HT1080 (cell line): Measurements from ENCODE around the gene GSC2. TPM values are rescaled to one million over a fixed set of nuclear protein-coding genes. Genes with fewer than 3 reads are reported as not detected.
"Not testable (repeated sequence)": the region's sequence is repeated elsewhere in the genome, so short reads cannot be mapped to it uniquely, and the experiment has no call there.

Experiments used
- DNase-seq: peaks from one replicate; pipeline ENCODE4 v3.0.0-alpha.2; 2015; ENCODE audit warnings: low read depth
- total RNA-seq: library from RNA; depleted of rRNA; stranded (reverse); fragments of >200 nt; shearing (Covaris generic); gene quantifications from 2 replicates; pipeline ENCODE4 v1.2.3, GENCODE V29; 2014

GSC2 gene
- total RNA-seq, 1 experiment from 2014 or later = not detected

DNA sequence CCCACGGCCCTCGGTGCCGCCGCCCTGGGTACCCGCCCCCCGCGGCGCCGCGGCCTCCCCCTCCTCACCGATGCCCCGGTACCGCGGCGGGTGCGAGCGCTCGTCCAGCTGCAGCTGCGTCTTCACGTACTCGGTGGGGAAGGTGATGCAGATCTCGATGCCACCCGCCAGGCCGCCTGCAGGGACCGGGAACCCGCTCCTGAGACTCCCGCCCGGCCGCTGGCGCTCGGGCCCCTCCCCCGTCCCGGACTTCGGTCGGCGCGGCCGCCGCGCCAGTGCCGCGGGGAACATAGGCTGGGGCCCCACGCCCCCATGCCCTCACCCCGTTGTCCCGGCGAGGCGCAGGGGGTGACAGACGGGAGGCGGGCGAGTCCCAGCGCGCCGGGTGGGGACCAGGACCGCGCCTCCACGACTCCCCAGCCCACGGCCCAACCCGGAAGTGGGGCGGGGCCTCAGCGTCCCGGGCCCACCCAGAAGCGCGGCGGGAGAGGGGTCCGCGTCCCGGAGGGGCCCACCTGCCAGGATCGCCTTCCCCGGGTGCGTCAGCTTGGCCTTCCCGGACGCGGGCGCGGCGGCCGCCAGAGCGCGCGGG is 28.1 kb upstream of the GSC2 start:
- DNase-seq = peak; percentile 26

- DNase-seq = no peak
Measured at GRCh38 chr22:19177164-19178064, 27.3 kb upstream of the GSC2 start.

GRCh38 chr22:19176732-19177131 is 26.6 kb upstream of the GSC2 start:
- DNase-seq = no peak

DNA sequence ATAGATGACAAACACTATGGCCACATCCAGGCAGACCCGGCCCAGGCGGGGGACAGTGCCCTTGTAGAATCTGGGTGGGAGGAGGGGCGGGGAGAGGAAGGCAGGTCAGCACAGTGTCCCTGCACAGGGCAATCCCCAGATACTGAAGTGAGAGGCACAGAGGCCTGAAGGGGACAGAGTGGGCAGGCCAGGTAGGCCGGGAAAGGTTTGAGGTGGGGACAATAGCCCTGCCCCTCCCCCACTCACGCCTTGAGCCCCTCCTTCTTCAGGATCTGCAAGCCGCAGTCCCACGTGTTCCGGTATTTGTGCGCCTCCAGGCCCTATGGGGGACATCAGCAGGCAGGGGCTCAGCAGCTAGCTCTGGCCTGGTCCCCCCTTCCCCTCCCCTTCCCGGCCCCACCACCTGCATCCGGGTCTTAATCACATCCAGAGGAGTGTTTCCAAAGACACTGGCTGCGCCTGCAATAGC is 26.1 kb upstream of the GSC2 start:
- DNase-seq = no peak

- DNase-seq = no peak
Measured at GRCh38 chr22:19175602-19176174, 25.6 kb upstream of the GSC2 start.

- DNase-seq = no peak
Measured at GRCh38 chr22:19175026-19175601, 25.0 kb upstream of the GSC2 start.

DNA sequence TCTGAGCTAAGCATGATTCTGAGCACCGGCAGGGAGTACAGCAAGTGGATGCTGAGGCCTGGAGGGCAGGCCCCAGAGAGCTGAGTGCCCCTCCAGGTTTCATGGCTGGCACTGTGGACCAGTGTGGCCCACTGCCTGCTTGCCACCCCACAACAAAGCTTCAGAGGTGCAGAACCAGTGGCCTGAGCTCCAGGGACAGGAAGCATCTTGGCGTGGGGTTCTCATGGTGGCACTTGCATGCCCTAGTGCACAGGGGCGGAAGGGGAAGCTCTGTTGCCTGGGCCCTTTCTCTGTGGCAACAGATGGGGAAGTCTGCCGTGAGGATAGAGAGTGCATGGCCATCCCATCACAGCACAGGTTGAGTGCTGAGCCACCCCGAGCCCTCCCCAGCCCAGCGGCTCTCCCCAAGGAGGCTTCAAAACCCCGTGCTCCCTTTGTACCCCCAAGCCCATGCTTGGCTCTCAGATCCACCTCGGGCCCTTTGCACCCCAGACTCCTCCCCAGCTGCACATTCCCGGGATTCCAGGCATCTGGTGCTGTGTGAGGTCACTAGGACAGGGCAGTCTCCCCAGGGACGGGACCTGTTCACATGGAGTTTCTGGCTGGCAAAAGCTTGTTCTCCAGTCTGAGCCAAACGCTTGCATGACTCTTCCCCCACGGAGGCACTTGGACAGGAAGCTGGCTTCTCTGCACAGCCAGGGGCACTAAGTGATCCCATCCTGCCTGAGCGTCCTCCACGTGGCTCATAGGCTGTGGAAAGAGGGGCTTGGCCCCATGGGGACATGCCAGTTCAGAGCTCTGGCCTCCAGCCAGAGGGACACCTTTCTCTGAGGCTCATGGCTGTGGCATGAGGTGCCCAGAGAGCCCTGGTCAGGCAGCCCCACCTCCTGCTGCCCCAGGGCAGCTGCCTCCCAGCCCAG is 24.3 kb upstream of the GSC2 start:
- peak; percentile 55 for DNase-seq

DNA sequence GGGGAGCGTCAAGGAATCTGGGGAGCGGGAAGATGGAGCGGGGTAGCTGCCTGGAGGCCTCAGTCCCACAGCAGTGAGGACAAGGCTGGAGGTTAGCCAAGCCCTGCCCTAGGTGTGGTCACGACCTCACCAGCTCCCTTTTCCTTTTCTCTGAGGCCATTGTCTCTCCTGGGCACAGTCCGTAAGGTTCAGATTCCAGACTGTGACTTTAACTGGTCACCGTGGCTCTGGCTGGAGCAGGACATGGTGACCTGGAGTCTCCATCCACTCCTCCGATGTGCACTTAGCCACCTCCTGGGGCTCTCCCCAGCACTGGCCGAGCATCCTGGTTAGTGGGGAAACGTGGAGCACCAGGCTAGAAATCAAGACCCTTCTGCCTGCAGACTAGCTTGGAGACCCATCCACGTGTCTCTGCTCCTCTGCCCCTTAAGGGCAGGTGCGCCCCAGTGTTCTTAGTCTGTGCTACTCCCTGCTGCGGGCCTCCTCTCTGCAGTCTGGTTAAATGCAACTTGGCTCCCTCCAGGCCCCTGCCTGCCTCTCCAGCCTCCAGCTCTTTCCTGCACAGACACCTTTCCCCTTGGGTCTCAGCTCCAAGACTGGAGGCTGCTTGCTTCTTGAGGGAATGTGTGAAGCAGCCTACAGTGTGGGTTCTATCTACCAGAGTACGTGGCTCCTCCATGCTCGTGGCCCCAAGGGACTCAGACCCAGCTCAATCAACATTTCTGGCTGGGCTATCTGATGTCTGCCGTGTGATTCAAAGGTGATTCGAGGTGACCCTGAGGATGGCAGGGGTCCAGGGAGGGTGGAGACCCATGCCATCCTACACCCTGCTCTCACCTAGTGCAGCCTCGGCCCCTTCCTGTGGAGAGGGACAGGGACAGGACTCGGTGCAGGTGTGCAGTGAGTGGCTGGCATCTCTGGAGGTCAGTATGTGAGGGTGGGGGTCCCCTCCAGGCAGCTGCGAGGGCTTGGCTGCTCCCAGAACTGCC is 23.2 kb upstream of the GSC2 start:
- DNase-seq = no peak

DNA sequence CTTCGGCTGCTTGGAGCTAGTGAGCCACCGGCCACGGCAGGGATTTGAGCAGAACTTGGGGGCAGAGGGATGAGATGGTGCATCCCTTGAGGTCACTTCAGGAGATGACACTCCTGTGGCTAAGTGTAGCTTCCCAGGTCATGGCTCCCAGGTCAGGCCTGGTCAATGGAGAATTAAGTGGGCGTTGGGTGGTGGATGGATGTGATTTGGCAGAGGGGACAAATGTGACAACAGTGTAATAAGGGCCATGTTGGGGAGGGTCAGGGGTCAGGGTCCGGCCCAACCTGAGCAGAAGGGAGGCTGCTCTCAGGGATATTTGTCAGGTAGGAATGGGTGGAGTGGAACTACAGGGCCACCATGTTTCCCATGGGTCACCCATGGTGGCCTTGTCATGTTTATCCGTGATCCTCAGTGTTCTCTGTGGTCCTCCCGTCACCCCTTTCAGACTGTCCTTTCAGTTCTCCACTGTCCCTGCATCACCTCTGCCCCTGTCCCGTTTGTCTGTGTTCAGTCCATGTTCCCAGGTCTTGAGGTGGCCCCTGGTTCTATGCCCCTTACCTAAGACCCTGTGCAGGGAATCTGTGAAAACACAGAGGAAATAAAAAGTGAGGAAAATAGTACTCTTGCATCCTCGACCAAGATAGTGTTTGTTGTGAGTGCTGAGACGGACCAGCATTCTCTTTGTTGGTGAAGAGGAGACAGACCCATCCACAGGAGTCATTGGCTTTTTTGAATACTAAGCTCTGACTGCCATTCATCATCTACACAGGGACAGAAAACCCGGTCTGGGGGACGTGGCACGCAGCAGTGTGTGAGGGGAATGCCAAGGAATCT is 22.3 kb upstream of the GSC2 start:
- DNase-seq = no peak

- no peak for DNase-seq
Measured at GRCh38 chr22:19169947-19170318, 19.8 kb upstream of the GSC2 start.

DNA sequence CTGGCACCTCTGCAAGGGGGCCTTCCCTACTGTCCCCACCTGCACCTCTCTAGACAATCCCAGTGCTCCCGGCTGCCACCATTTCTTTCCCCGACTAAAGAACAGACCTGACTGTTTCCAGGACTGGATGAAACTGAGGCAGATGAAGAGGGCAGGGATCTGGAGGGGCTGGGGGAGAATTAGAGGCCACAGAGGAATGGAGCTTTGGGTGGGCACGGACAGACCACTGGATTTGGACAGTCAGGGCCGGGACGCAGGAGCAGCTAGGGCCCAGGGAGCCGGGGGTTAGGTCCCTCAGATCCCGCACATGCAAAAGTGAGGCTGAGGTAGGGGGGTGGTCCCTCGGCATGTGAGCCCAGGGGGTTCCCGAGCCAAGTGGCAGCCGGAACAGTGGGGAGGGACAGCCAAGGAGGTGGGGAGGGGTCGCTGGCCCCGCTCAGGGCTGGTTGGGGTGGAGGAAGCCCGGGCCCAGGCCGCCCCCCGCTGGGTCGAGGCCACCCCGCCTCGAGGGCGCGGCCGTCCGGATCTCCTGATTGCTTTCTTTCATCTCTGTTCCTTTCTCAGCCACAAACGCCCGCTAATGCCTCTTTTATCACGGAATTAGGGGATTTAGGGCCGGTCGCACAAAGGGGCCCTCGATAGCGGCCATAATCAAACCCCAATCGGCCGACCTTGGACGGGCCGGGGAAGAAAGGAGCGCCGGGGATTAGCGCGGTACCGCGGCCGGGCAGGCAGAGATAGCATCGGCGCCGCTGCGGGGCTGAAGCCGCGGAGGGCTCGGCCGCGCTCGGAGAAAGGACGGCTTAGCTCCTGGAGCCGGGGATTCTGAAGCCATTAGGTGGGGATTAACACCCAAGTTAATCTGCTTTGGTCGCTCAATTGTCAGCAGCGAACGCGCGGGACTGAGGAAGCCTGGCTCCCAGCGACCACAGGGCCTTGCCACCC is 19.2 kb upstream of the GSC2 start:
- no peak for DNase-seq

GRCh38 chr22:19168088-19168890 is 18.2 kb upstream of the GSC2 start:
- no peak for DNase-seq

- no peak for DNase-seq
Measured at GRCh38 chr22:19167106-19167869, 17.2 kb upstream of the GSC2 start.

- DNase-seq = no peak
Measured at GRCh38 chr22:19166421-19166820, 16.3 kb upstream of the GSC2 start.

DNA sequence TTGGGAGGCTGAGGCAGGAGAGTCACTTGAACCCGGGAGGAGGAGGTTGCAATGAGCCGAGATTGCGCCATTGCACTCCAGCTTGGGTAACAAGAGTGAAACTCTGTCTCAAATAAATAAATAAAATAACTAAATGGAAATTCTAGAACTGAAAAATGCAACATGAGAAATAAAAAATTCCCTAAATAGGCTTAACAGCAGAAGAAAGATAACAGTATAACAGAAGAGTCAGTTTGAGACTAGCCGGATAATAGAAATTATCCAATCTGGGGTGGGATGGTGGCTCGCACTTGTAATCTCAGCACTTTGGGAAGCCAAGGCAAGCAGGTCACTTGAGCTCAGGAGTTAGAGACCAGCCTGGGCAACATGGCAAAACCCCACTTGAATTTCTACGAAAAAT is 14.3 kb upstream of the GSC2 start:
- DNase-seq = no peak

- not testable (repeated sequence) for DNase-seq
Measured at GRCh38 chr22:19158649-19159048, 8.6 kb upstream of the GSC2 start.
